Activated CD8-positive, alpha-beta memory T cell treated with anti-CD3 and anti-CD28 coated beads for 36 hours (primary cell): ENCODE measurements around the gene MRPL53. TPM values are rescaled to one million over a fixed set of nuclear protein-coding genes. Genes with fewer than 3 reads are reported as not detected.

Source experiments
- CTCF ChIA-PET: fragments of 350-600 bp; sonication (Branson Sonifier 250); formaldehyde crosslinking; loops from one replicate; lab custom pipeline; 2021; ENCODE audit warnings: antibody characterized with exemption; lab: Charles Lee
- POLR2A ChIA-PET: fragments of 350-600 bp; sonication (Branson Sonifier 250); formaldehyde crosslinking; loops from one replicate; lab custom pipeline; 2021; ENCODE audit warnings: antibody characterized with exemption; lab: Charles Lee
- total RNA-seq, 2 experiments: library from RNA; stranded (reverse); gene quantifications; one replicate each; pipeline ENCODE4 v1.2.3, GENCODE V29; 2021

The MRPL53 gene
- total RNA-seq, 2 experiments from 2014 or later, result 116 to 120 TPM

DNA sequence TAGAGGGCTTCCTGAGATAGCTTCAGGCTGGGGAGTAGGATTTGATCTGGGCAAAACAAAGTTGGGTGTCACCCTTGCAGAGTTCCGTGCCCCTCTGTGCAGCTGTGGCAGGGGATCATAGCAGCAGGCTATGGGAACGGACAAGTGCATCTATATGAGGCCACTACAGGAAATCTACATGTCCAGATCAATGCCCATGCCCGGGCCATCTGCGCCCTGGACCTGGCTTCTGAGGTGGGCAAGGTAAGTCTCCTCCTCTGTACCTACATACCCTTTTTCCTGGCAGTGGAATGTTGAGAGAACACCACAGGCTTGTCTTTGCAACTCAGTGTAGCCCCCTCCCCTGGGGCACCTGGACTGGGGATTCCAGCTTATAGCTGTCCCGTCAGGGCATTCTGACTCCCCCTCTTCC is 47.5 kb downstream of the MRPL53 start:
- ChIA-PET POLR2A (interaction anchor here (0.6 kb wide), 1 partner anchor 27 kb away, joined by 5 read pairs; no protein-coding TSS in a partner anchor), CTCF (interaction anchor here (1.3 kb wide), 1 partner anchor 28 kb away, joined by 3 read pairs; no protein-coding TSS in a partner anchor)

DNA sequence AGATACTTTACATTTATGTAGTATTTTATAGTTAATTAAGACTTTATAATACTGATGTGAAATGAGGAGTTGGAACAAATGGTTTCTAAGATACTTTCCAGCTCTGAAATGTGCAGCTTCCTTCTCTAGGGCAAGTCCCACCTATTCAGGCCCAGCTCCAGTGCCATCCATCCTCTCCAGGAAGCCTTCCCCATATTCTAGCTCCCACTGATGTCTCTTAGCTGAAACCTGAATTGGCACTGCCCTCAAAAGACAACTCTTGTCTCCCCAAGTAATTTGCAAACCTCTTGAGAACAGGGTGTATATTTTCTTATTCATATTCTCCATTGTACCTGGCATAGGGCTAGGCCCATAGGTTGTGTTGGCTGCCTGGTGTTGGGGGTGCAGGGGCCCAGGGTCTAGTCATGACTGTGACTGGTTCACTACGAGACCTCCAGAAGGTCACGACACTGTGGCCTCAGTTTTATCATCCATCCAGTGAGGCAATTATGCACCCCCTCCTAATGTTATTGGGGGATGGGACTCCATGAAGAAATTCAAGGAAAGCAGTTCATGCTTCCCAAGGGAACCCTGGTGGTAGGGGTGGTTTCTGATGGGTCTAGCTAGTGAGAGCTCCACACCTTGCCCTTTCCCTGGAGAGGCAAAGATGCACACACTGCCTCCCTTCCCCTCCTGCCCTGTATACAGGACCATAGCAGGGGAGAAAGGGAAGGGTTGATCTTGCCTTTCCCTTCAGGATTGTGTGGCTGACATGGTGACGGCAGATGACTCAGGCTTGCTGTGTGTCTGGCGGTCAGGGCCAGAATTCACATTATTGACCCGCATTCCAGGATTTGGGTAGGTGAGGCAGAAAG is 48.1 kb downstream of the MRPL53 start:
- POLR2A ChIA-PET, result no interaction called here

DNA sequence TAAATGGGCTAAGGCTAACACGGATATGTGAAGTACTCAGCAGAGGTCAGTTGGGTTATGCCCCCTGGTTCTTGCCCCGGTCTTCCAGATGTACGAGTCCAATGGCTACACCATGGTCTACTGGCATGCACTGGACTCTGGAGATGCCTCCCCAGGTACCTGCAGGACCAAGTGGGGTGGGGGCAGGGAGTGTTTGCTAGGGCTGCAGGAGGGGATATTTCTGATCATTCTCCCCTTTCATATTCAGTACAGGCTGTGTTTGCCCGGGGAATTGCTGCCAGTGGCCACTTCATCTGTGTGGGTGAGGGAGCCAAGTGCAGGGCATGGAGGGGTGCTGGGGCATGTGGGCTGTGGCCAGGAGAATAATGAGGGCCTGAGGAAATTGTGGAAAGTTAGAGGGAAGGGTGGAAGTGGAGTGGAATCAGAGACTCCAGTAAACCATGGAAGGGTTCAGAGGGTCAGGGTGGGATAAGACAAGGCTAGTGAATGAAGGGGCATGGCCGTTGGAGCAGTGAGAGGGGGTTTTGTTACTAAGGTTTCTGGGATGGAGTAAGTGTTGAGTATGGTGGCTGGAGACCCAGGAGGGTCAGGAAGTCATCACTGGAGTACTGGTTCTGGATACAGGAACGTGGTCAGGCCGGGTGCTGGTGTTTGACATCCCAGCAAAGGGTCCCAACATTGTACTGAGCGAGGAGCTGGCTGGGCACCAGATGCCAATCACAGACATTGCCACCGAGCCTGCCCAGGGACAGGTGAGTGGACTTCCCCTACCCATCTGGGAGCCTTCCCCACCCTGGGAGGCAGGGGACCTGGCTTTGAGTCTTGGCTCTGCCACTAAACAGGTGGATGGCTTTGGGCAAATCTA is 49.0 kb downstream of the MRPL53 start:
- POLR2A ChIA-PET, result no interaction called here
- CTCF ChIA-PET, result no interaction called here

More for the DNA sequence above, 48.1 kb downstream of the MRPL53 start:
- CTCF ChIA-PET, result no interaction called here

Other genes with a start within 250 kb of the MRPL53 start
- 1 to 10 TPM; 1.2 to 1.6 TPM for gene SLC4A5, start 129.3 kb downstream of the MRPL53 start, total RNA-seq
- 100 to 1,000 TPM in 1 of 2 experiments, 10 to 100 TPM in 1; 92.9 to 102 TPM for gene DCTN1, start 92.4 kb downstream of the MRPL53 start, total RNA-seq
- 1 to 10 TPM; 3.1 to 3.8 TPM for gene C2orf81, start 51.1 kb downstream of the MRPL53 start, total RNA-seq
- 100 to 1,000 TPM; 101 to 102 TPM for gene WDR54, start 51.0 kb downstream of the MRPL53 start, total RNA-seq
- gene RTKN, start 30.7 kb downstream of the MRPL53 start, total RNA-seq, result 1 to 10 TPM; 1.2 to 1.6 TPM
- gene INO80B, start 17.6 kb downstream of the MRPL53 start, total RNA-seq, result 10 to 100 TPM; 40.4 to 41.1 TPM
- gene WBP1, start 14.2 kb downstream of the MRPL53 start, total RNA-seq, result 10 to 100 TPM; 24.9 to 28.7 TPM
- gene MOGS, start 7.3 kb downstream of the MRPL53 start, total RNA-seq, result 10 to 100 TPM; 82.6 to 83.9 TPM
- gene CCDC142, start 10.3 kb upstream of the MRPL53 start, total RNA-seq, result 10 to 100 TPM; 18.9 to 20.2 TPM
- 10 to 100 TPM; 22.9 to 23.5 TPM for gene TTC31, start 10.4 kb upstream of the MRPL53 start, total RNA-seq
- under 1 TPM; 0.36 to 0.51 TPM for gene LBX2, start 26.9 kb upstream of the MRPL53 start, total RNA-seq
- 10 to 100 TPM; 23.8 to 26.1 TPM for gene PCGF1, start 35.0 kb upstream of the MRPL53 start, total RNA-seq
- gene TLX2, start 41.8 kb upstream of the MRPL53 start, total RNA-seq, result under 1 TPM; 0.25 TPM
- gene DQX1, start 53.6 kb upstream of the MRPL53 start, total RNA-seq, result under 1 TPM; 0.75 to 0.91 TPM
- gene AUP1, start 57.0 kb upstream of the MRPL53 start, total RNA-seq, result 100 to 1,000 TPM; 200 to 208 TPM
- gene HTRA2, start 57.3 kb upstream of the MRPL53 start, total RNA-seq, result 10 to 100 TPM; 77.0 to 79.0 TPM
- gene LOXL3, start 81.3 kb upstream of the MRPL53 start, total RNA-seq, result 1 to 10 TPM; 1.4 to 1.6 TPM
- 10 to 100 TPM; 22.5 to 22.7 TPM for gene DOK1, start 82.0 kb upstream of the MRPL53 start, total RNA-seq
- gene M1AP, start 175.7 kb upstream of the MRPL53 start, total RNA-seq, result not detected
- gene SEMA4F, start 181.6 kb upstream of the MRPL53 start, total RNA-seq, result 1 to 10 TPM; 5.2 to 5.9 TPM